HG03469 (cell line): Measurements from ENCODE around the gene PCCA.
"Not testable (repeated sequence)": the region's sequence is repeated elsewhere in the genome, so short reads cannot be mapped to it uniquely, and the experiment has no call there.

Source experiments
- ATAC-seq: cut with Tn5 transposase; IDR thresholded peaks from one replicate; pipeline ENCODE4 v1.9.1; 2021; ENCODE audit warnings: mild to moderate bottlenecking, moderate library complexity, moderate number of reproducible peaks; ENCODE audit not compliant: unreplicated experiment

The PCCA gene

GRCh38 chr13:100300243-100300642 is 211.3 kb downstream of the PCCA start:
- ATAC-seq: no peak

- ATAC-seq: no peak
Observed at GRCh38 chr13:100300708-100301107, 211.8 kb downstream of the PCCA start.

- ATAC-seq: no peak
Observed at GRCh38 chr13:100301418-100301817, 212.5 kb downstream of the PCCA start.

- ATAC-seq: no peak
Observed at GRCh38 chr13:100302391-100302790, 213.5 kb downstream of the PCCA start.

GRCh38 chr13:100304229-100304628 is 215.3 kb downstream of the PCCA start:
- no peak for ATAC-seq

GRCh38 chr13:100305398-100305797 is 216.5 kb downstream of the PCCA start:
- ATAC-seq: no peak

- no peak for ATAC-seq
Observed at GRCh38 chr13:100306030-100306429, 217.1 kb downstream of the PCCA start.

- no peak for ATAC-seq
Observed at GRCh38 chr13:100306434-100306999, 217.6 kb downstream of the PCCA start.

GRCh38 chr13:100314132-100314910 is 225.4 kb downstream of the PCCA start:
- no peak for ATAC-seq

- no peak for ATAC-seq
Observed at GRCh38 chr13:100315522-100315921, 226.6 kb downstream of the PCCA start.

- not testable (repeated sequence) for ATAC-seq
Observed at GRCh38 chr13:100318473-100318872, 229.6 kb downstream of the PCCA start.

- no peak for ATAC-seq
Observed at GRCh38 chr13:100323937-100324336, 235.0 kb downstream of the PCCA start.

- no peak for ATAC-seq
Observed at GRCh38 chr13:100330662-100331061, 241.8 kb downstream of the PCCA start.

- no peak for ATAC-seq
Observed at GRCh38 chr13:100333141-100333540, 244.2 kb downstream of the PCCA start.

GRCh38 chr13:100334214-100334613 is 245.3 kb downstream of the PCCA start:
- no peak for ATAC-seq

- ATAC-seq: no peak
Observed at GRCh38 chr13:100336795-100337516, 248.1 kb downstream of the PCCA start.

GRCh38 chr13:100338275-100338674 is 249.4 kb downstream of the PCCA start:
- ATAC-seq: no peak

- ATAC-seq: no peak
Observed at GRCh38 chr13:100339411-100339940, 250.6 kb downstream of the PCCA start.

- ATAC-seq: no peak
Observed at GRCh38 chr13:100340865-100341264, 252.0 kb downstream of the PCCA start.

- no peak for ATAC-seq
Observed at GRCh38 chr13:100341327-100341726, 252.4 kb downstream of the PCCA start.

- no peak for ATAC-seq
Observed at GRCh38 chr13:100344544-100344943, 255.7 kb downstream of the PCCA start.

GRCh38 chr13:100347968-100348367 is 259.1 kb downstream of the PCCA start:
- ATAC-seq: no peak
